Aorta (tissue), 5 donors: ENCODE measurements around the gene RXRB. TPM values are rescaled to one million over a fixed set of nuclear protein-coding genes. Genes with fewer than 3 reads are reported as not detected.

Experiments
- ATAC-seq: fragments of 200-7000 bp; cut with Tn5 transposase; one replicate; pipeline ENCODE4 v1.9.1; 2022; ENCODE audit warnings: moderate library complexity; ENCODE audit not compliant: low FRiP score
- DNase-seq, 2 donors: peaks; one replicate each; pipeline ENCODE4 v3.0.0-alpha.2; 2020
- H3K27ac ChIP-seq, 2 donors: one replicate each; pipeline ENCODE4 v1.5.1; 2013; ENCODE audit warnings: low read length in 2 of 2, mild to moderate bottlenecking in 2 of 2, moderate library complexity in 2 of 2, control low read depth in 1 of 2, inconsistent platforms in 1 of 2, low read depth in 1 of 2
- H3K27me3 ChIP-seq, 2 donors: one replicate each; pipeline ENCODE4 v1.6.1; 2013; ENCODE audit warnings: control low read depth in 1 of 2, low read length in 1 of 2, mild to moderate bottlenecking in 1 of 2, moderate library complexity in 1 of 2; ENCODE audit not compliant: insufficient read depth in 2 of 2, control insufficient read depth in 1 of 2
- H3K36me3 ChIP-seq, 2 donors: one replicate each; pipeline ENCODE4 v1.6.1; 2013; ENCODE audit warnings: control low read depth in 1 of 2, low read length in 1 of 2, mild to moderate bottlenecking in 1 of 2; ENCODE audit not compliant: insufficient read depth in 2 of 2, control insufficient read depth in 1 of 2
- H3K4me1 ChIP-seq, 2 donors: one replicate each; pipeline ENCODE4 v1.6.1; 2013; ENCODE audit warnings: low read length in 2 of 2, control low read depth in 1 of 2, mild to moderate bottlenecking in 1 of 2, moderate library complexity in 1 of 2; ENCODE audit not compliant: insufficient read depth in 2 of 2, control insufficient read depth in 1 of 2
- H3K4me3 ChIP-seq, 2 donors: one replicate each; pipeline ENCODE4 v1.5.1; 2013; ENCODE audit warnings: low read length in 2 of 2, control low read depth in 1 of 2, mild to moderate bottlenecking in 1 of 2
- H3K9me3 ChIP-seq: one replicate; pipeline ENCODE4 v1.6.1; 2013; ENCODE audit warnings: mild to moderate bottlenecking, low read length; ENCODE audit not compliant: control insufficient read depth
- WGBS, 2 donors: extraction: QIAGEN DNeasy Blood & Tissue Kit; methylation state at CpG; one replicate each; pipeline ENCODE4 v1.1.7; 2013; 5-methylcytosine and 5-hydroxymethylcytosine counted together
- intact Hi-C, 2 donors: fragments of 100-400 bp; cut with DNase I; formaldehyde crosslinking; loops; one replicate each; pipeline versions ENCODE4 v1.14.2 to v1.15.0; 2022
- polyA plus RNA-seq, 2 donors: library from polyadenylated mRNA; stranded (reverse); fragments of 200-250 nt; gene quantifications; one replicate each; pipeline ENCODE4 v1.2.3, GENCODE V29; 2013
- total RNA-seq, 2 donors: library from RNA; stranded (reverse); fragmentation: NEBNext Ultra II Directional; extraction: Animal tissue kit (Norgen Biotek cat#: 25700); gene quantifications; one replicate each; pipeline ENCODE4 v1.2.1, GENCODE V29; 2021
- donor health status: healthy with polysubstance abuse.
- donor health status: Bipolar disorder and iron deficiency.
- donor health status: DM: no; HTN: no; CAD: no.
- donor health status: DM: no; HTN: no; CAD: no.
- donor health status: DM: yes; HTN: yes; CAD: no.

The RXRB gene
- total and polyA plus RNA-seq, 4 donors: 14.1 to 120 (median 53.5) TPM

DNA sequence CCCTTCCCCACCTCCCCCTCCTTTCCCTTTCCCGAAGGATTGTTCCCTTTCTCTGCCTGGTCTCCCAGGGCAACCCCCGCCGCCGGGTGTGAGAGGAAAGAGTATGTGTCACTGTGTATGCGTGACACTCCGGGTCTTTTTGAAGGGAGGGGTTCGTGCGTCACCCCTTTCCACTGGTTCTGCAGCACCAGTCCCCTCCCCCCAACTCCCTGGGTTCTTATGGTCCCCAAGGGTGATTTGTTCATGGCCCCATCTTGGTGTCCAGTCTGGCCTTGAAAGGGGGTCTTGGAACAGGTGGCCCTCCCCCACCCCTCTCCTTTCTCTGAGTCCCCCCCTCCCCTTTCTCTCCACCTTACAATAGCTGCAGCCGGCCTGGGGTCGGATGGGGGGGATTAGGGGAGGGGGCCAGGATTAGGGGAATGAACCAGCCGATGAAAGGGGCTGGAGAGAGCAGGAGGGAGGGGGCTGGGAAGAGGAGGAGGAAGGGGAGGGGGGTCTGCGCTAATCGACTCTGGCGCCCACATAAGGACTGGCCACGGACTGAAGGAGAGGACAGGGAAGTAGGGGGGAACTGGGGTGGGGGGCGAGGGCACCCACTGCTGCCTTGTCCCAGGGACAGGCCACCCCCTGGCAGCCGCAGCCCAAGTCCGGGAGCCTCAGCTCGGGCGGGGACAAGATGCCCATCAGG is 6.5 kb upstream of the RXRB start:
- no peaks in the 10 kb centered on the region for H3K27me3 ChIP-seq
- ATAC-seq (no peak), DNase-seq (no peak)
- 20 to 25% methylated on average over 15 to 20 of the region's 20 CpGs for WGBS, 2 donors
- no peaks in the 10 kb centered on the region for H3K4me1 ChIP-seq
- H3K27ac ChIP-seq: no peak overlapping the region
- H3K36me3 ChIP-seq: peaks cover 0 to 3% of the 10 kb centered on the region in 2 donors
- no peak overlapping the region for H3K4me3 ChIP-seq
- intact Hi-C loops: loop anchor here in 1 of 2 donors (10.0 kb wide), 4 partner anchors 208 to 1802 kb away; partner anchors contain the start of genes CUTA, GPSM3, MICA and PBX2
- H3K9me3 ChIP-seq: no peaks in the 10 kb centered on the region

DNA sequence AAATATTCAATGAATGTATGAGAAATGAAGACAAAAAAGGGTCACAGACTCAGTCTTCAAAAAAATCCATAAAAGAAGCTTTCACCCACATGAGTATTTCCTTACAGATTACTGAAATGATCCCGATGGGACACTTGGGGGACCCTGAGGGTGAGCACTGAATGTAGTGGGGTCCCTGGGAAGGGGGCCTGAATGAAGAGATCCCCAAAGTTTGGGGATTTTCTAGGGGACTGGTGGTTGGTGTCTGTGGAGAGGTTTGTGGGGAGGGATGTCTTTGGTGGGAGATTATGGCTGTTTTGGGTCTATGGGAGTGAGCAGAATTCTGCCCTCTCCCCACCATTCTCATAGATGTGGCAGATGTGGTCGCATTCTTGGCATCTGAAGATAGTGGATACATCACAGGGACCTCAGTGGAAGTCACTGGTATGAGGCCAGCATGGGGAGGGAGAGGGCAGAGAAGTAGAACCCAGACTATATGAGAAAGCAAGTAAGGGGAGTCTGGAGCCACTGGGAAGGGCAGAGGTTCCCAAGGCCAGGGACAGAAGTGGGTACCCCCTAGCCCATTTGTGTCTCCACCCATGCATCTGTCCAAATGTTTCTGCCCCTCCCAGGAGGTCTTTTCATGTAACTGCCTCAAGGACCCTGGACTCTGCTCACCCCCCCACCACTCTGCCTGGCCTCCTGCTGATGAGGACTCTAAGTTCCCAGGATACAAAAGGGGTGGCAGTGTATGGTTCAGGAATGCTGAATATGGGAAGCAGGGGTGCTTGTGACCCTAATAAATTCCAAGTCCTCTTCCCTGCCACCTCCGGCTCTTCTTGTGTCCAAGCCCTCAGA is 5.8 kb upstream of the RXRB start:
- no peaks in the 10 kb centered on the region for H3K27me3 ChIP-seq
- ATAC-seq (no peak), DNase-seq (no peak)
- no peaks in the 10 kb centered on the region for H3K9me3 ChIP-seq
- no peak overlapping the region for H3K27ac ChIP-seq
- intact Hi-C loops: loop anchor here in 1 of 2 donors (10.0 kb wide), 4 partner anchors 209 to 1801 kb away; partner anchors contain the start of genes CUTA, GPSM3, MICA and PBX2
- H3K36me3 ChIP-seq: peaks cover 0 to 3% of the 10 kb centered on the region in 2 donors
- H3K4me1 ChIP-seq: no peaks in the 10 kb centered on the region
- WGBS, 2 donors: 67 to 86% methylated on average over 3 of the region's 3 CpGs
- no peak overlapping the region for H3K4me3 ChIP-seq

DNA sequence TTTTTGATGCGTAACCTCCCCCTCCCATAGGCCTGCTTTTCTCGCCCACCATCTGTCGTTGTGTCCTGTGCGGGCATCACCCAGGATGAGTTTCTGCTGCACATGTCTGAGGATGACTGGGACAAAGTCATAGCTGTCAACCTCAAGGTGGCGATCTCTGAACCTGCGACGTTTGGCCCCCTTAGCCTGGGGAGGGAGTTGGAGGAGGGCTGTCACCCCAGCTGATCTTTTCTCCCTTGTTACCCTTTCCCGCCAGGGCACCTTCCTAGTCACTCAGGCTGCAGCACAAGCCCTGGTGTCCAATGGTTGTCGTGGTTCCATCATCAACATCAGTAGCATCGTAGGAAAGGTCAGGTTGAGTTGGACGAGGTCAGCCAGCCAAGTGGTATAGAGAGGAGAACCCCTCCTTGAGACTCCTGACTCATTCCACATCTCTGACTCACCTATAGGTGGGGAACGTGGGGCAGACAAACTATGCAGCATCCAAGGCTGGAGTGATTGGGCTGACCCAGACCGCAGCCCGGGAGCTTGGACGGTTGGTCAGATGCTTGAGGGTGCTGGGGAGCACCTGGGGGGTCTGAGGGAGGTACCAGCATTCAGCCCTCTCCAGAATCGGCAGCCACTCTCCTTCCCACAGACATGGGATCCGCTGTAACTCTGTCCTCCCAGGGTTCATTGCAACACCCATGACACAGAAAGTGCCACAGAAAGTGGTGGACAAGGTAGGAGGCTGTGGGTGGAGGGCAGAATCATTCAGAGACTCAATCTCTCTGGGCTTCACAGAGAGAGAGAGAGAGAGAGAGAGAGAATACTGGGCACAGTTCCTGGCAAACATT is 4.9 kb upstream of the RXRB start:
- Histone ChIP-seq H3K27me3 (no peaks in the 10 kb centered on the region), H3K9me3 (no peaks in the 10 kb centered on the region), H3K4me3 (no peak overlapping the region), H3K4me1 (no peaks in the 10 kb centered on the region), H3K27ac (no peak overlapping the region), H3K36me3 (peaks cover 0 to 3% of the 10 kb centered on the region in 2 donors)
- 61 to 65% methylated on average over 17 of the region's 17 CpGs for WGBS, 2 donors
- DNase-seq: no peak
- ATAC-seq: no peak
- intact Hi-C loops: loop anchor here in 1 of 2 donors (10.0 kb wide), 4 partner anchors 209 to 1801 kb away; partner anchors contain the start of genes CUTA, GPSM3, MICA and PBX2

DNA sequence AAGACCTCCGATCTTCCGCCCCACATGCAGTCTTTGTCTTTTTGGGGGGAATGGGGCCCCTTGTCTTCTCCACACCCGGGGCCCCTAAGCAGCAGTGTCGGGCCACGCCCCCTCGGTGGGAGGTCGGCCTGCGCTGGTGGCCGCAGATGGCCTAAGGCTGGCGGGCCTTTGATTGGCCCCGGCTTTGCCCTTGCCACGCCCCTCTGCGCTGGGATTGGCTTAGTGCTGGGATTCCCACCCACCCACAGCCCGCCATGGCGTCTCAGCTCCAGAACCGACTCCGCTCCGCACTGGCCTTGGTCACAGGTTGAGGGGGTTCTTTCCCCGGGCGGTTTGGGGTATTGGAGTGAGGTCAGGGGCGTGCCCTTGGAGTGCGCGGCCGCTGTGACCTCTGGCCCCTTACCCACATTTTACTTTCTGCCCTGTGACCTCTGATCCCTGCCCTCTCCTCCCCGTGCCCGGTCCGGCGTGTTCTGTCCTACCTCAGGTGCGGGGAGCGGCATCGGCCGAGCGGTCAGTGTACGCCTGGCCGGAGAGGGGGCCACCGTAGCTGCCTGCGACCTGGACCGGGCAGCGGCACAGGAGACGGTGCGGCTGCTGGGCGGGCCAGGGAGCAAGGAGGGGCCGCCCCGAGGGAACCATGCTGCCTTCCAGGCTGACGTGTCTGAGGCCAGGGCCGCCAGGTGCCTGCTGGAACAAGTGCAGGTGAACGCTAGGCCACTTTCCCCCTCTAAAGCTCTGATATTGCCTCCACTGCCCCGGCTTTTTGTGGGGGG is 4.1 kb upstream of the RXRB start, which contains the start of gene HSD17B8:
HSD17B8 (plus strand) TSS at position 241 of the 776 bp plus-strand sequence; CDS start at position 255, 14 bp downstream.
- intact Hi-C loops: loop anchor here in 1 of 2 donors (5.0 to 10.0 kb wide), 5 partner anchors 210 to 1800 kb away; partner anchors contain the start of genes BRD2, CUTA, GPSM3 and MICA
- no peak within 1 kb of the TSS for H3K27ac ChIP-seq
- H3K9me3 ChIP-seq: no peaks in the 10 kb centered on the region
- H3K4me1 ChIP-seq: no peaks in the 10 kb centered on the region
- WGBS, 2 donors: 2 to 3% methylated on average over 46 to 48 of the region's 48 CpGs
- ATAC-seq (peak; percentile 82), DNase-seq (peak; percentile 96 to 97)
- H3K36me3 ChIP-seq: peaks cover 0 to 3% of the 10 kb centered on the region in 2 donors
- H3K4me3 ChIP-seq: peak within 1 kb of the TSS; percentile 23 to 33
- H3K27me3 ChIP-seq: no peaks in the 10 kb centered on the region

DNA sequence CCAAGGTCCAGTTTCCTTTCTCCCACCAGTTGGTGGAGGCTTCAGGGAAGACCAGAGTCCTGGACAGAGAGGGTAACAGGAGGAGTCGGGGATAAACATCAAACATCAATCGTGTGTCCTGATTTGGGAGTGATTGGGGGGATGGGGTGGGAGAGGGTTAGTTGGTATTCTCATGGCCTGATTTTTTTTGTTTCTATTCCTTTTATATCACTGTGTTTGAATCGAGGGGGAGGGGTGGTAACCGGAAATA is 3.6 kb upstream of the RXRB start:
- 5 to 14% methylated on average over 4 of the region's 4 CpGs for WGBS, 2 donors
- intact Hi-C loops: loop anchor here in 1 of 2 donors (5.0 to 10.0 kb wide), 5 partner anchors 211 to 1799 kb away; partner anchors contain the start of genes BRD2, CUTA, GPSM3 and MICA
- DNase-seq: no peak
- ATAC-seq: no peak
- Histone ChIP-seq H3K36me3 (peaks cover 0 to 3% of the 10 kb centered on the region in 2 donors), H3K9me3 (no peaks in the 10 kb centered on the region), H3K4me1 (no peaks in the 10 kb centered on the region), H3K27me3 (no peaks in the 10 kb centered on the region), H3K4me3 (no peak overlapping the region), H3K27ac (no peak overlapping the region)

DNA sequence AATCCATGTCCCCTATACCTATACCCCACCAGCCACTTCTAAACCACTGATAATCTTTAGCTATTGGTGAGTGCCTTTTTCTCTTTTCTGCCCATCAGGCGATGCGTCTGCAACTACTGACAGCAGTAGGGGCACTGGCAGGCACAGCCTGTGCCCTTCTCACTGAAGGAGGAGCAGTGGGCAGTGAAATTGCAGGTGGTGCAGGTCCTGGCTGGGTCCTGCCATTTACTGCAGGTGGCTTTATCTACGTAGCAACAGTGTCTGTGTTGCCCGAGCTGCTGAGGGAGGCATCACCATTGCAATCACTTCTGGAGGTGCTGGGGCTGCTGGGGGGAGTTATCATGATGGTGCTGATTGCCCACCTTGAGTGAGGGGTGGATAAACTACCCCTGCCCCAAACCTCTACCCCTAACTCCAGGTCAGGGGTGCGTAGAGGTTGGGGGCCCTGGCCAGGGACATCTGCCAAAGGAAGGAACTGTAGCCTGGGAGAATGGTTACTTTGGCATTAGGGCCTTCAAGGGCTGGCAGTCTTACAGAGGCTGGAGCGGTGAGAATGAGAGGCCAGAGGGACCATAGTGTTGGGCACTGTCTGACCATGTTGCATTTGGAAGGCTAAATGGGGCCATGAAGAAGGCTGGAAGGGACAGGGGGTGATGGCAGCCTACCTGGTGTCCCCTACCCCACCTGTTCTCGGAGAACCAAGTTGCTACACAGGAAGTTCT is 3.1 kb upstream of the RXRB start:
- peaks cover 0 to 3% of the 10 kb centered on the region in 2 donors for H3K36me3 ChIP-seq
- H3K4me3 ChIP-seq: no peak overlapping the region
- no peaks in the 10 kb centered on the region for H3K4me1 ChIP-seq
- ATAC-seq: no peak
- no peaks in the 10 kb centered on the region for H3K9me3 ChIP-seq
- no peaks in the 10 kb centered on the region for H3K27me3 ChIP-seq
- 63% methylated on average over 7 of the region's 7 CpGs for WGBS, 2 donors
- DNase-seq: no peak
- intact Hi-C loops: loop anchor here in 1 of 2 donors (5.0 to 10.0 kb wide), 5 partner anchors 211 to 1799 kb away; partner anchors contain the start of genes BRD2, CUTA, GPSM3 and MICA
- H3K27ac ChIP-seq: no peak overlapping the region

DNA sequence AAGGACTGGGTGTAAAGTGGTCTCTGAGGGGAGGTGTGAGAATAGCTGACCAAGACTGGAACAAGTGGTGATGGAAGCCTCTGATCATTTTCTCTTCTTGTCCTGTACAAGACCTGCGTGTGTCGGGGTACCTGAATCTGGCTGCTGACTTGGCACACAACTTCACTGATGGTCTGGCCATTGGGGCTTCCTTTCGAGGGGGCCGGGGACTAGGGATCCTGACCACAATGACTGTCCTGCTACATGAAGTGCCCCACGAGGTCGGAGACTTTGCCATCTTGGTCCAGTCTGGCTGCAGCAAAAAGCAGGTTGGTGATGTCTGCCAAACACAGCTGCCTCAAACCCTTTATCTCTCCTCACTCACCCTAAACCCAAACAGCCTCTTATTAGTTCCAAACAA is 2.3 kb upstream of the RXRB start:
- H3K27me3 ChIP-seq: no peaks in the 10 kb centered on the region
- DNase-seq: no peak
- no peaks in the 10 kb centered on the region for H3K9me3 ChIP-seq
- peaks cover 0 to 3% of the 10 kb centered on the region in 2 donors for H3K36me3 ChIP-seq
- H3K4me1 ChIP-seq: no peaks in the 10 kb centered on the region
- no peak overlapping the region for H3K4me3 ChIP-seq
- intact Hi-C loops: loop anchor here in 1 of 2 donors (5.0 to 10.0 kb wide), 5 partner anchors 212 to 1798 kb away; partner anchors contain the start of genes BRD2, CUTA, GPSM3 and MICA
- no peak for ATAC-seq
- 81% methylated on average over 6 of the region's 6 CpGs for WGBS, 2 donors
- no peak overlapping the region for H3K27ac ChIP-seq
